Left forelimb (tissue), 1 donor: Measurements from ENCODE around the gene USP13.
"Not testable (repeated sequence)": the region's sequence is repeated elsewhere in the genome, so short reads cannot be mapped to it uniquely, and the experiment has no call there.

Source experiments
- DNase-seq: peaks from one replicate; pipeline ENCODE4 v3.0.0-alpha.2; 2018; ENCODE audit warnings: low spot score

USP13 gene

DNA sequence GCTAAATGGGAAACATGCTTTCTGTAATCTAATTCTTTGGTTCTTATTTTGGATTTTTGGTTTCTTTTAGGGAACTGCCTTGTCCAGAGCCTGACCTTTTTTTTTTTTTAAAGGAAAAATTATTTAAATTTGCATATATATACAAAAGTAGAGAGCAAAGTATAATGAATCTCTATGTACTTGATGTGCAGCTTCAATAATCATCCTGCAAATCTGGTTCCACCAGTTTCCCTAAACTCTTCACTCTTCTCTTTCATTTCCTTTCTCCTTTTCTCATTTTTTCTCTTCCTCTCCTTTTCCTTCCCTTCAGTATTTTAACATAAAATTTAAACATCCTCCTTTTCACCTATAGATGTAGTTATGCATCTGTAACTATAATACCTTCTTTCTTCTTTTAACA is 82.5 kb downstream of the USP13 start:
- DNase-seq = no peak

DNA sequence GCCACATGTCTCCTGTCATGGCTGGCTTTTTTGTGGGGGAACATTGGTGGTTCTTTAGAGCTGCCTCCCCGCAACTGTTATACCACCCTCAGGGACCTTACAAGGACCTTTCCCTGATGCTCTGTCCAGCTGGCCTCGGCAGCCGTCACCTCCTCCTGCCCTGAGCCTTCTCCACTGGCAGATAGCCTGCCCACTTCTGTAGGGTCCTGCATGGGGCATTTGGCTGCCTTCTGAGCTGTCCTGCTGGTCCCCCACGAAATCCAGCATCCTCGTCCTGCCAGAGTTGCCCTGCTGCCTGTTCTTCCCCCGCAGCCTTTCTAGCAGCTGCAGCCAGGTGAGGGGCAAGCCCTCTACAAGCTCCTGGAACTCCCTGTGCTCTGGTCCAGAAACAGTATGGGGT is 86.2 kb downstream of the USP13 start:
- DNase-seq = no peak

DNA sequence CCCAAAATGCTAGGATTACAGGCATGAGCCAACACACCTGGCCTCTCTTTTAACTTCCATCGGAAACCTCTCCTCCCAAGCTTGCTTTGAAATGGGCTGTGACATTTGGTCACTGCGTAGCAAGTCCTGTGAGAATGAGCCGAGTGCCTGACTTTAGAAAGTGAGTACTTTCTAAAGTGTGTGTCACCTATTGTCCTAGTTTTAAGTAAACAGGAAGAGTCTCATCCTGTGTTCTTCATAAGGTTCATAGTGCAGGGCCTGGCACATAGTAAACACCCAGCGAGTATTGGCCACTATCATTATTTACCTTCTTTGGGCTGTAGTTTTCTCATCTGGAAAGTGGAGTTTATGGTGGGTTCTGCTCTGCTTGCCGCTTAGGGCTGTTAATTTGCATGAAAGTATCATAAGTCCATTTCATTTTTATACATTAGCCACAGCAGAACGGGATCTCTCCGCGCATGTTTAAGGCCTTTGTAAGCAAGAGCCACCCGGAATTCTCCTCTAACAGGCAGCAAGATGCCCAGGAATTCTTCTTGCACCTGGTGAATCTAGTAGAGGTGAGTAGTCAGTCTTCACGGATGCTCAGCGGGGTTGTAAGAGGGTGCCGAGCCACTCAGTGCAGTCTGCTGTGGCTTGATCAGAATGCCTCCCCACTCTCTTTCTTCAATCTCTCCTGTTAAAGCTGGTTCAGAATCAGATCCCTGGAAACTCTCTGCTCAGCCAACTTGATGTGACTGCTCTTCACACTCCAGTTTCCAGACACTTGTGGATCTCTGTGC is 87.2 kb downstream of the USP13 start:
- no peak for DNase-seq

DNA sequence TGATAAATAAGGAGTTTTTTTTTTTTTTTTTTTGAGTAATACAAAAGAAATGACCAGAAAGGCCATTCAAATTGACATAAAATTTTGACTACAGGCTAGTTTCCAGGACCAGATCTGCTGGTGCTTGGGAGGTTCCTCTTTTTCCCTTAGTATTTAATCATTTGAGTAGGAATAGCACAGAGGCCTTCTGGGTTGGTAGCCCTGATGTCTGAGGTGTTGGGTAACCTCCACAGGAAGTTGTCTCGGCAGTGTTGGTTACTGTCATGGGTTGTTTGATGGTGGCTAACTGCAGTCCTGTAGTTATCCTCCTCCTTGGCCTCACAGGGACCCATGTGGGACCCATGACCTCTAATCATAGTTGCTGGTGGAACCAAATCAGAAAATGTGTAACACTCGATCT is 91.1 kb downstream of the USP13 start:
- no peak for DNase-seq

DNA sequence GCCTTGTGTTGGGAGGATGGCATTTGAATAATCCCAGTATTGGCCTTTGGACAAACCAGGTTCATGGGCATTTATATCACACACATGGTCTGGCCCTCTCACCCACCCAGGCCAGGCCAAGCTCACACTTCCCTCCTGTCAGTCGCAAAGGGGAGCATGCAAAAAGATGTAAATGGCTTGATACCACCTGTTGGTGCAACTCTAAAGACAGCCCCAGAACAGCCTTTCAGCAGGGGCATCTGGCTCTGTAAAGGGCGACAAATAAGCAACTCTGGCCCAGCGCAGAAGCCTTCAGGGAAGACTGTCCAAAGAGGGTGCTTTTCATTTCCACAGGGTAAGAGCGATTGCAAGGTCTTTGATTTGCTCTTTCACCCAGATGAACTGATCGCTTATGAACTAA is 91.8 kb downstream of the USP13 start:
- DNase-seq = no peak

DNA sequence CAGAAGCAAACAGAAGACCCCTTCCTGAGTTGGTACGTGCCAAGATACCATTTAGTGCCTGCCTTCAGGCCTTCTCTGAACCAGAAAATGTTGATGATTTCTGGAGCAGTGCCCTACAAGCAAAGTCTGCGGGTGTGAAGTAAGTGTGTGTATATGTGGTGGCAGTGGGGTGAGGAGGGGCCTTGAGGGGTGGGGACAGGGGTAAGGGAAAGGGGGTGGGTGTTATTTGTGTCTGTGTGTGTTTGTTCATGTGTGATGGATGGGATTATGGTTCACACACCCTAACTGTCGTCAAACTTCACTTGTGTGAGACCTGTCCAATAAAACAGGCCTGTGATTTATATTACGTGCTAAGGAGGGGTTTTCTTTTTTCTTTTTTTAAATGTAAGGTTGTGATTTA is 92.2 kb downstream of the USP13 start:
- no peak for DNase-seq

DNA sequence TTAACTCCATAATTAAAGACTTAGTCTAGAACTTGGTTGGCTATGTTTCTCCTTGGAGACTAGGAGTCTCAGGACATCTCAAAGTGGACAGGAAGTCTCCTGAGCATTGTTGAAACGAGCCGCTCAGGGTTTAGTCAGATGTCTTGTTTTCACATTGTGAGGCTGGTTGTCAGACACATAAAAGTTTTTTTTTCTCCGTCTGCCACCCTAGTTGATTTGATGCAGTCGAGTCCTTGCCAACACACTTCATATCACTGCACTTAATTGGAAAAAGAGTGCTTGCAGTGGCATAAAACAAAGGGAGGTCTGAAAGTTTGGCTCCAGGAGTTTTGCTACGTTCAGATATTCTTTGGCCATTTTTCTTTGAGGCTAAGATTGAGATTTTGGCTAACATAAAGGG is 92.9 kb downstream of the USP13 start:
- DNase-seq = no peak

DNA sequence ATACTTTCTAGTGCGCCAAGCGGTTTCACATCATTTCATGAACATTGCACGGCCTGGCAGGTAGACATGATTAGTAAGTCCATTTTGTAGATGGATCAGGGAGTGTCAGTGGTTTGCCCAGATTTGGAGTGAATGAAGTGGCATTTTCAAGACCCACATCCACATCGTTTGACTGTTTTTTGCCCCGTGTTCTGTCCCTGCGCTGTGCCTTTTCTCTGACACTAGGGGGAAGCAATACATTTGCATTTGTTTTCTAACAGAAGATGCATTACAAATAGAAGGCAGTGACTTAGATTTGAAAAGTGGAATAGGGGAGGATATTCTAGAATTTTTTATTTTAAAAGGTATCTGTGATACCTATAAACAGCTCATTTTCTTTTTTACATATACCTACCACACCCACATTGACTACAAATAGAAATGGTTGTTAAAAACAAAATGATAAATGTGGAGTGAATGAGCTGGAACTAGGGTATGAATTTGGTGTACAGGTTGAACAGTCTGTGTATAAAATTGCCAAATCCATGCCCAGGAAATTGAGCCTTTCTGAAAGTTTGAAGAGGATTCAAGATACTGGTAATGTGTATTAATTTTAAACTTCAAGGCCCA is 98.0 kb downstream of the USP13 start:
- no peak for DNase-seq

DNA sequence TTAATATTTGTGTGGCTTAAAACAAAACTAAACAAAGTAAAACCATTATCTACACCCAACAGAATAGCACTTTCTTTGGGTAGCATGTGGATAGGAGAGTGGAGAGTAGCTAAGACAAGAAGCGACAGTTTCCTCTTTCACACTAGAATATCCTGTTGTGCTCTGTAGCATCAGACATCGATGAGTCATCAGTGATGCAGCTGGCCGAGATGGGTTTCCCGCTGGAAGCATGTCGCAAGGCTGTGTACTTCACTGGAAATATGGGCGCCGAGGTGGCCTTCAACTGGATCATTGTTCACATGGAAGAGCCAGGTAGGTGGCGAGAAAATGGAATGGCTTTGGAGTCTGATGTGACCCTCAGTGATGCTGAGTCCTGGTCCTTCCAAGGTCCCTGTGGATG is 108.1 kb downstream of the USP13 start:
- no peak for DNase-seq

DNA sequence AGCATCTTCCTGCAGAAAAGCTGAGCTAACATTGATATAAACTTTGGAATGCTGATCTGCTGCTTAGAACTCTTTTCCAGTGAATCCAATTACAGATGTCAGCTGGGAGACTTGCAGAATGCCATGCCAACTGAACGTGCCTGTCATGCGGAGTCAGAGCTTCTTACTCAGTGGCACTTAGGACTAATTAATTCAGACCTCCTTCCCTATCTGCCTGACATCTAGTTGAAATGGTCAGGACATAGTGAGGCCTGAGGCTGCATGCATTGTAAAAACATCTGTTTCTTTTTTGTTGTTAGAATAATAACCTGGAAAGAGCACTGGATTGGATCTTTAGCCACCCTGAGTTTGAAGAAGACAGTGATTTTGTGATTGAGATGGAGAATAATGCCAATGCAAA is 112.6 kb downstream of the USP13 start:
- DNase-seq = no peak

DNA sequence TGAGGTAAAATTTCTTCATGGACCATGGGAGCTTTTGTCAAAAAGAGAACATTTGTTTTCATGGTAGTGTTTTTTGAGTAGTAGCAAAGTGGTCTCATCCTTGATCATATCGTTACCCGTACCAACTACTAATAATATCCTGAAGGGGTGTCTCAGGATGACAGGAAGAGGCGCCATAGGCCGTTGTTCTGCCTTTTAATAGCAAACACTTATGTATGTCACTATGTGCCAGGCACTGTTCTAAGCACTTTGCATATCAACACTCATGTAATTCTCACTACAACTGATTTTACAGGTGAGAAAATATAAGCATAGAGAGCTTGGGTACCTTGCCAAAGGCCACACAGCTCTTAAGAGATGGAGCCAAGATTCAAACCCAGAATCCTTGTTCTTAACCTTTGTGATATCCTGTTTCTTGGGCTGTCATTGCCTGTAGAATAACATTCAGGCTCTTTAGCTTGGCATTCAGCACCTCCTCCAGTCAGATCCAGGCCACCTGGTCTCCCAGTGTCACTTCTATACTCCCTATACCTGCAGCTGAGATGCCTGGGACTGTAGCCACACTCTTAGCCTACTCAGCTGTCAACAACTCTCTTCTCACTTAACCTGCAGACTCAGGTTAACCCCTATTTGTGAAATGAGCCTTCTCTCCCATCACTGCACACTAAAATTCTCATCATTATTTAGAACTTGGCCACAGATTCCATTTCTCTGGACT is 113.7 kb downstream of the USP13 start:
- no peak for DNase-seq

DNA sequence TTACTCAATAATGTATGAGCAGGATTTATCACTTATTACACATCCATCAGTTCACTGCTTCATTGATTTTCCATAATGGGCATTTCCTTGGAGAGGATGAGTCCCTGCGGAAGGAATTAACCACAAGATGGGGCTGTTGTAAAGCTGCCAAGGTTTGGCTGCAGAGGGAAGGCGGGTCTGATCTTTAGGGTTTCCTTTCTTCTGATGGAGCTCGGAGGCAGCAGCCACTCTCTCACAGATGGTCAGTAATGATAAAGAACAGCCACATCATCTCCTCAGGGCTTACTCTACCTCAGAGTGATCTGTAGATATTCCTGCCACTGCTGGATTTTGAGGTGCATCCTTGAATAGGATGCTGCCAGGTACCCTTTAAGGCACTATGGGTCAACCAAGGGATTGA is 115.2 kb downstream of the USP13 start:
- DNase-seq = no peak

DNA sequence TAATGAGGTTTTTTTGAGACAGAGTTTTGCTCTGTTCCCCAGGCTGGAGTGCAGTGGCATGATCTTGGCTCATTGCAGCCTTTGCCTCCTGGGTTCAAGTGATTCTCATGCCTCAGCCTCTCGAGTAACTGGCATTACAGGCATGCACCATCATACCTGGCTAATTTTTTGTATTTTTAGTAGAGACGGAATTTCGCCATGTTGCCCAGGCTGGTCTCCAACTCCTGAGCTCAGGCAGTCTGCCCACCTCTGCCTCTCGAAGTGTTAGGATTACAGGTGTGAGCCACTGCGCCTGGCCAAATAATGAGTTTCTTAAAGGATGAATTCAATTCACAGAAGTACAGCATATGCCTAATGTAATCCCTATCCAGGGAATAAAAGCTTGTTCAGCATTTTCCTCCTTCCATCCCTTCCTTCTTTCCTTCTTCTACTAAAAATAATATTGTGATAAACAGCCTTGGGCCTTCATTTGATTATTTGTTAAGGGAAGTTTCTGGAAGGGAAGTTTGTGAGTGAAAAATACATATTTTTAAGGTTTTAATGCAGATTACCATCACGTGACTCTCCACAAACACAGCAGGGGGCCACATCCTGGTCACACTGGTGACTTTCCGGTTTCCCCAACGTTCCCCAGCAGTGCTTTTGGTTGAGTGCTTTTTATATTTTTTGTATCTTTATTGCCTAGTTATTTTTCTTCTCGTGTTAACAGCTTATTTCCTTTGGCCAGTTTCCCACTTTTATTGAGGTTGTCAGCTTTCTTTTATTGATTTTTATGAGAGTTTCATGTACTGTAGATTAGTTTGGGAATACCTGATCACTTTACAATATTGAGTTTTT is 116.8 kb downstream of the USP13 start:
- no peak for DNase-seq

DNA sequence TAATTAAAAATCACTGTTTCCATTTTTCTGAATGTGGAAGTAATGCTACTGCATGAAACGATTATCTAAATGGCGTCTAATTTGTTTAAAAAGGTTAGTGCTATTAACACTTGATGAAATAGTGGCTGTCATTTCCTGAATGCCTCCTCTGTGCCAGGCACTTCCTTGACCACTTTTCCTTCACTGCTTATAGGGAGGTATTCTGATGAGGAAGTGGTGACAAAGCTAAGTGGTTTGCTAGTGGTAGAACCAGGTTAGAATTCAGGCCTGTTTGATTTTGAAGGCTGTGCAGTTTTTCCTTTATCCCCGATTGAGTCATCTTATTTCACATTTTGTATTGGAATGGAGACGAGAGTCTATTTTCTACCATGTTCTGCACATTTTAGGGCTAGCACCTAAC is 119.0 kb downstream of the USP13 start:
- DNase-seq = no peak

DNA sequence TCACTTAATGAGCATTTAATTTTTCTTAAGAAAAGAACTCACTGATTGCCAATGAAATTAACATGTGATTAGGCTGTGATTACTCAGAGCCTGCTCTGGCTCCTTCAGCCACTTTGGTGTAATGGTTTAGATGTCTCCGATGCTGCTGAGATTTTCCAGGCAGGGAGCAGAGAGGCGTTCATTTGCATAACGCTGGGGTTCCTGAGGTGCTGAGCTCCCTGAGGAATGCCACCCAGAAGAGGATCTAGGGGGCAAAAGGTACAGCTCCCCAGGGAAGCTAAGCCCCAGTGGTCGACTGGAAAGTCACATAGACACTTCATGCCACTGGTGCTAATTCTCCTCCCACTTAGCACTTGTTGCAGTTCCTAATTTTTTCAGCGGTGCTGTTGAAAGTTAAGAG is 119.5 kb downstream of the USP13 start:
- no peak for DNase-seq

DNA sequence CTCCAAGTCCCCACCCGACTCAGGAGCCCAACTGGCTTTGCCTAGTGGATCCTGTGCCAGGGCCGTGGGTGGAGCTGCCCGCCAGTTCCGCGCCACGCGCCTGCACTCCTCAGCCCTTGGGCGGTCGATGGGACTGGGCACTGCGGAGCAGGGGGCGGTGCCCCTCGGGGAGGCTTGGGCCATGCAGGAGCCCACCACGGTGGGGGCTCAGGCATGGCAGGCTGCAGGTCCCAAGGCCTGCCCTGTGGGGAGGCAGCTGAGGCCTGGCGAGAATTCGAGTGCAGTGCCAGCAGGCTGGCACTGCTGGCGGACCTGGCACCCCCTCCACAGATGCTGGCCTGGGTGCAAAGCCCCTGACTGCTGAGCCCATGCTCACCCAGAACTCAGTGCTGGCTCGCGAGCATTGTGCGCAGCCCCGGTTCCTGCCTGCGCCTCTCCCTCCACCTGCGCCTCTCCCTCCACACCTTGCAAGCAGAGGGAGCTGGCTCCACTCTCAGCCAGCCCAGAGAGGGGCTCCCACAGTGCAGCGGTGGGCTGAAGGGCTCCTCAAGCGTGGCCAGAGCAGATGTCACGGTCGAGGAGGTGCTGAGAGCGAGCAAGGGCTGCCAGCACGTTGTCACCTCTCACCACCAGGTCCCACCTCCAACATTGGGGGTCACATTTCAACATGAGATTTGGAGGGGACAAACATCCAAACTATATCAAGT is 122.7 kb downstream of the USP13 start:
- no peak for DNase-seq

DNA sequence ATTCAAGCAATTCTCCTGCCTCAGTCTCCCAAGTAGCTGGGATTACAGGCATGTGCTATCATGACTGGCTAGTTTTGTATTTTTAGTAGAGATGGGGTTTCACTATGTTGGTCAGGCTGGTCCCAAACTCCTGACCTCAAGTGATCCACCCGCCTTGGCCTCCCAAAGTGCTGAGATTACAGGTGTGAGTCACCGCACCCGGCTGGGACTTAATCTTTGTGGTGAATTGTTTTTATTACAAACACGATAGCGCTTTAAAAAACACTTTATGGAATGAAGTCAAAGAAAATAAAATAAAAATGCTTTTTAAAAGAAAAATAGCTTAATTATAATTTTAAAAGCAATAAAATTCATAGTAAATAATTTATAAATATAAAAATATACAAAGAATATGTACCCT is 130.0 kb downstream of the USP13 start:
- not testable (repeated sequence) for DNase-seq

DNA sequence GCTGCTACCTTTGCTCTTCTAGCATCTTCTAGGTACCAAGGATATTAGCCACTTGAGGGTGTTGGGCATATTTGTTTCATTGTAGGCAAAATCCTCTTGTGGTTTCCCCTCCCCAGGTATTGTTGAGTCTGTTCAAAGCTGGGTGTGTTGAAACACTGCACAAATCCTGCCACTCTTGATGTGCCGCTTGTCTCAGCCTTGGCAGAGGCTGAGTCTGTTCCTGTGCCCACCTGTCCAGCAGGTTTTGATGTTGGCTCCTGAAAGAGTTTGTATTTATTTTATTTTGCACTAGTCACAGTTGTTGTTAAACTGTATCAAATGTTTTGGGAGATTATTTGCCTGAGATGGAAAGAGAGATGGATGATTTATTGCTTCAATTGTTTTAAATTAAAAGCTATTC is 136.2 kb downstream of the USP13 start:
- DNase-seq = no peak

DNA sequence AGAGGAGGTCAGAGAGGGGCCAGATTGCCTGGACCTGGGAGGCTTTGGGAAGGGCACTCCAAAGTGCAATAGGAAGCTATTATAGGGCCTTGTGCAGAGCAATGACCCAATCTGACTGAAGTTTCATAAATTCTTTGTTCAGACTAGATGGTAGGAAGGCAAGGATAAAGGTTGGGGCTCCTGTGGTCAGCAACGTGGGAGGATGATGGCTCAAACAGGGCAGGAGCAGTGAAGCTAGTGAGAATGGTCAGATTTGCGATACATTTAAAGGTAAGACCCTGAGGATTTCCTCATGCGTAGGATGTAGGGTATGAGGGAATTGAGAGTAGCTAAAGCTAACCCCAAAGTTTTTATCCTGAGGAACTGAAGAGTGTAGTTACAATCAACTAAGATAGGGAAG is 139.0 kb downstream of the USP13 start:
- no peak for DNase-seq

DNA sequence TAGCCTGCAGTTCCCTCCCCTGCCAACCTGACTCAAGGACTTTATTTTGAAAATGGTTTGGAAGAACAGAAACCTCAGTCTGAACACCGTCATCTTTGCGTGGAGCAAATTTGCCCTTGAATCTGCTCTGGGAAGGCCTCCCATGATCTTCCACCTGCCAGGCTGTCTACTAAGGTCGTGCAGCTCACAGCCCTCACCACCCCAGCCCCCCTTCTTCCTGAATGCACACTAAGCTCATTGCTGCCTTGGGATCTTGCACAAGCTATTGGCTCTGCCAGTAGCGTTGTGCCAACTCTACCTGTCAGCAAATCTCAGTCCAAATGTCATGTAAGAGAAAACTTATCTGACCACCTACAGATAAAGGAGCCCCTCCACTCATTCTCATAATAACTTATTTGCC is 141.5 kb downstream of the USP13 start:
- DNase-seq = no peak

DNA sequence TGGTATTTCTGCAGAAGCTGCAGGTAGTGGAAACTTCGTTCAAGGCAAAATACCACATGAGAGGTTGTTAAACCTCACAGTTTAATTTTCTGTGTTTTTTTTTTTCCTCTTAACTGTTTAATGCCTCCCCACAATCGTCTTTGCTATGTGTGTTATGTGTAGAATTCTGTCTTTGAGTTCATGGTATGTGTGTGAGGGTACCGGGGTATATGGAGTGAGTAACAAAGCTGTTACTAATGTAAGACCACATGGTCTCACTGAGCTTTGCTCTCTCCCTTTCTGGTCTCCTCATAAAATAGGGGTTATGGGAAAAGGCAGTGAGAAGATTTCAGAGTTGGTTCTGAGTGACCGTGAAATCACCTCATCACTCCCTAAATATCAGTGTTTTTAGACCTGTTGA is 143.6 kb downstream of the USP13 start:
- DNase-seq = no peak

DNA sequence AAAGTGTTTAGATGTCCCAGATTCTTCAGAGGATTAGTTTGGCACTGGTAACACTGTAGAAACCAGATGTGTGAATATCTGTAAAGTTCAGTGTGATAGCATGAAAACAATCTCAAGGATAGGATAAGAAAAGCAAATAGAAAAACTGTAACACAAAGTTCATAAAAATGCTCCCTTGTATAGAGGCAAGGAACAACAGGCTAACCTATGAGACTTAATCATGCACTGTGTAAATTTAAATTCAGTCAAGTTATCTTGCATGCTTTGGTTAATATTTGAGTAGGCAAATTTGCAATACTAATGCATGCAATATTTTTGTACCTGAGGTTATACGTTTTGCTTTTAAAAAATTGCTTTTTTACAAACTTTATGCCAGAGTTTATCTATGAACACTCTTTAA is 144.4 kb downstream of the USP13 start:
- DNase-seq = no peak
